Fibroblast of skin of scalp (primary cell): ENCODE results near the gene DAPK2. TPM values are rescaled to one million over a fixed set of nuclear protein-coding genes. Genes with fewer than 3 reads are reported as not detected.
"Not testable (repeated sequence)": the region's sequence is repeated elsewhere in the genome, so short reads cannot be mapped to it uniquely, and the experiment has no call there.

ENCODE experiments used
- DNase-seq: peaks from one replicate; pipeline ENCODE4 v3.0.0-alpha.2; 2013
- polyA plus RNA-seq, 2 experiments: library from polyadenylated mRNA; unstranded; fragments of 120-200 nt; gene quantifications; one replicate each; pipeline ENCODE4 v1.2.1, GENCODE V29; 2013; ENCODE audit not compliant: insufficient read length in 2 of 2

Gene DAPK2
- 5.2 TPM for polyA plus RNA-seq (2013, experiment 1 of 2; ENCODE audit: insufficient read length)
- 3.4 TPM for polyA plus RNA-seq (2013, experiment 2 of 2; ENCODE audit: insufficient read length)

DNA sequence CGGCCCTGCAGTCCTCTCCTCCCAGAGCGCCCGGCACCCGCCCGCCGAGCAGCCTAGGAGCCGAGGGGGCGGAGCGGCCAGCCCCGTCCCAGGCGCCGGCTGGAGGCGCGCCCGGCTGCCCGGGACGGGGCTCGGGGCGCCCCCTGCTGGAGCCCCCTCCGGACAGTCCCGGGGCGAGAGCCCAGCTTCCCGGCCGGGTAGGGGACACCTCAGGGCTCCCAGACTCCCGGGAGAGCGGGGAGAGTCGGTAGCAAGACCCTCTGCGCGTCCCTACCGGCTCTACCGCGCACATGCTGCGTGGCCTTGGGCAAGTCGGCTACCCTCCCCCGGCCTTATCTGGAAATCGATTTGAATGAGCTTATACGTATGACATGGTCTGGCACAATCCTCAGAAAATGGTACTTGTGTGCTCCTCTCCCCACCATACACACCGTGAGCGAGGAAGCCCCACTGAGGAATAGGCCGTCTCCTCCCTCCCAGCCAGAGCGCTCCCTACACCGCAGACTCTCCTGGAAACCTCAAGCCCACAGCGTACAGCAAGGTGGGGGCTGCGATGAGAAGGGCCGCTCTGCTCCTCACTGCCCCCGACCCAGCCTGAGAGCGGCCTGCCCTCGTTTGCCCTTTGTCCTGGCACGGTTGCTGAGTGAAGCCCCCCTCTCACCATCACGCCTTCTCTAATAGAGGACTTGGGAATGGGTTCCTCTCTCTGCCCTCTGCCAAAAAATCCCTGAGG, at the start of gene DAPK2:
DAPK2 (minus strand) TSS at position 65 of the 733 bp plus-strand sequence. CDS start 6,224 bp downstream, outside the sequence.
- DNase-seq, result peak; percentile 76

DNA sequence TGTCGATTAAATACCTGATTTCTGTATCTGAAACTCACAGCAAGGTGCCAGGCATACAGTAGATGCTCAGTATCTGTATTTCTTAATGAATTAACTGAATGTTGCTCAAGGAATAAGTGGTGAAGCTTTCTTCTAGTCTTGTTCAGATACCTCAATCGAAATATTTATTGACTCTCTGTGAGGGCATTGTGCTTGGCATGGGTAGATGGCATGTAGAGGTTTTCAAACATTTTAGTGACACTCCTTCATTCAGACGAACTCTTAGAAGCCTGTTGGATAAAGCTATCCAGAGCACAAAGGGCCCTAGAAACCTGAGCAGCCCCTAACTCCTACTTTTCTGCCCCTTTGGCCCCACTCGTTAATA, 49.1 kb upstream of the DAPK2 start:
- no peak for DNase-seq

DNA sequence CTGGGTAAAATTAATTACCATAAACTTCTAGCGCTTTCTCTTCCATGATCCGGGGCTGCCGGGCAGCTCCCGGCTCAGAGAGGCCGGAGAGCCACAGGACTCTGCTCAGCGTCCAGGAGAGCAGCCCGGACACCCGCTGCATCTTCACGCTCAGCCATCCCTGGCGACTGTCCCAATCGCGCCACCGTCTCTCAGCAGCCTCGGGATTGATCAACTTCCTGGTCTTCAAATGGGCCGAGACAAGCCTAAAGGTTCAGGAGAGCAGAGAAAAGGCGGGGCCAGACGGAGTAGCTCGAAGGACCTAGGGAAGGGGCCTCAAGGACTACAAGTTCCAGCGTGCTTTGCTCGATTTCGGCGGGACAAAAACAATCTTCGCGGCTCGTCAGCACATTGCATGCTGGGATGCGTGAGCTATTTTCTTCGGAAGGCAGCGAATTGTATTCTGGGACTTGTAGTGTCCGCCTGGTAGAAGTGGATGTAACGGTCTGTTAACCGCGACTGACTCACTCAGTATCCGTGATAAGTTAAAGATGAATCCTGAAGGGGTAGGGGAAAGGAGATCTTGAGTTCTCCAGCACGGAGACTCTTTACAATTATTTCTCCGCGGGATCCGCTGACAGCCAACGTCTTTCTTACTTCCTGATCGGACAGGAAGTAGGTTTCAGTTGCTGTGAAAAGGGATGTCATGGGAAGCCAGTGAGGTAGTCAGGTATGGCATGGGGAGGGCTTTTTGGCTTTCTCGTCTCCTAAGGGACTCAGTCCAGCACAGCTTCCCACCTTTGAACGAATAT, 47.5 kb upstream of the DAPK2 start, which contains the start of gene CIAO2A:
CIAO2A (minus strand) TSS at position 212 of the 791 bp plus-strand sequence; CDS start at position 142, 70 bp downstream.
- peak; percentile 99 for DNase-seq

DNA sequence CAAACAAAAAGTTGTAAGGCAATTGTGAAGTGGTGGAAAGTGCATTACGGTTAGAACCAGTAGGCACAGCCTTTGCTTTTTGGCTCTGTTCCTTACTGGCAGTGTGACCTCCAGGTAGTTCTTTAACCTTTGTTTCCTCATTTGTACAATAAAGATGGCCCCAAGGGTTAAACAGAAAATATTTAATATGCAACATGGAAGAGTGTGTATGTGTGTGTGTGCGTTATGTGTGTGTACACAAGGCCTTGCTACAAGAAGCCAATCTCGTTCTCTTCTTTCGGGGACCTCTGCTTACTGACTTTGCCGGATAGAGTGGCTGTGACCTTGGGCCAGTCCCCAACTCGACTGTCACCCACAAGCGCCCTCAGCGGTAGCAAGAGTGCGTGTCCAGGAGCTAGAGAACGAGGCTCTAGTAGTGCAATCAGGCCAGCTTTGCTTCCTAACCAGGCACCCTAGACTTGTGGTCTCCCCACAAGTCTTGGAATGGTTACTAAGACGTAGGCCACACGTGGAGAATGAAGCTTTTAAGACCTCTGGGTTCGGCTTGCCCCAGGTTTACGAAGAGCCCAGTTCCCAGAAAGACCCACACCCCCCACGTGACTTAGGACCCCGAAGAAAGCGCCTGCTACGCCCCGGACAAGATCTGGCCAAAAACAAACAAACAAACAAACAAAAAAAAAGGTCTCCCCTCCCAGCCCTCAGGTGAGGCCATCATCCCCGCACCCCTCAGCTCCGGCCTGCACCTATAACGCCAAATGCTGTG, 46.8 kb upstream of the DAPK2 start:
- peak; percentile 38 for DNase-seq

DNA sequence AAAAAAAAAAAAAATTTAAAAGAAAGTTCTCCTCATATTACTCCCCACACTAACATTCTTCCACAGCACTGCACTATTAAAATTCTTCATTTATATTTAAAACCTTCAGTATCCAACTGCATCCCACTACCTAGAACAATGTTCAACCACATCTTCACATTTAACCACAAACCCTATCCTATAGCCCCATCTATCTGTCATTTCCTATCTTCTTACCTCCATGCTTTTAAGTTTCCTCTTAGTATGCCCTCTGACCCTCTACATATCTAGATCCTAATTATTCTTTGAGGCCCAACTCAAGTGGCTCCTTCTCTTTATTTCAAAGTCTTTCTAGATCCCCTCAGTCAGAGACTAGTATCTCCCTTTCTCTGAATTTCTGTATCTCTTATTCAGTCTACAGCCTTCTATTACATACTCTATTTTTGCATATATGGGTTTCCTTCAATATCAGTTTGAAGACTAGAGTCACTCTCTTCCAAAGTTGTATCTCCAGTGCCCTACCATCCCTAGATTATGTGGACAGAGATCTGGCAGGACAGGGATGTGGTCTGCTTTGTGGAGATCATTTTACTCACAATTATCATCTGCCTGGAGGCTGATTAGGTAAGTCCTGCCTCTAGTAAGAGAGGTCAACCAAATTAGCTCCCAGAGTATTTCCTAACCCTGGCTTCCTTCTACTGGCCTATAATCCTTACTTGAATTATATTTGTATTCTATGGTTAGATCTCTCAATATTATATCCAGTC, 46.0 kb upstream of the DAPK2 start:
- DNase-seq, result no peak

DNA sequence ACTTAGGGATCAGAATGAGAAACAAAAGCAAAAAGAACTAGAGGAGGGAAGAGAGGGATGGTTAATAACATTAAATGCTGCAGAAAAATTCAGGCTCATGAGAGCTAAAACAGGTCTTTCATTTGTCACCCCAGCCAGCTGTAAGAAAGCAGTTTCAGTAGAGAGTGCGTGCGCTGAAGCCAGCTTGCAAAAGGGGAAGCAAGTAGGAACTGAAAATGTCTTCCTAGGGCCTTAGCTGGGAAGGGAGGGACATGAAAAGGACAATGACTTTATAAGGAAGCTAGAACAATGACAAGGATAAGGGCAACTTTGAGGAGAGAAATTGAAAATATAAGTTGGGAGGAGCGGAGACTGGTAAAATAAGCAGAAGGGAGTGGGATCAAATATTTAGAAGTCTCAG, 44.2 kb upstream of the DAPK2 start:
- DNase-seq, result no peak

DNA sequence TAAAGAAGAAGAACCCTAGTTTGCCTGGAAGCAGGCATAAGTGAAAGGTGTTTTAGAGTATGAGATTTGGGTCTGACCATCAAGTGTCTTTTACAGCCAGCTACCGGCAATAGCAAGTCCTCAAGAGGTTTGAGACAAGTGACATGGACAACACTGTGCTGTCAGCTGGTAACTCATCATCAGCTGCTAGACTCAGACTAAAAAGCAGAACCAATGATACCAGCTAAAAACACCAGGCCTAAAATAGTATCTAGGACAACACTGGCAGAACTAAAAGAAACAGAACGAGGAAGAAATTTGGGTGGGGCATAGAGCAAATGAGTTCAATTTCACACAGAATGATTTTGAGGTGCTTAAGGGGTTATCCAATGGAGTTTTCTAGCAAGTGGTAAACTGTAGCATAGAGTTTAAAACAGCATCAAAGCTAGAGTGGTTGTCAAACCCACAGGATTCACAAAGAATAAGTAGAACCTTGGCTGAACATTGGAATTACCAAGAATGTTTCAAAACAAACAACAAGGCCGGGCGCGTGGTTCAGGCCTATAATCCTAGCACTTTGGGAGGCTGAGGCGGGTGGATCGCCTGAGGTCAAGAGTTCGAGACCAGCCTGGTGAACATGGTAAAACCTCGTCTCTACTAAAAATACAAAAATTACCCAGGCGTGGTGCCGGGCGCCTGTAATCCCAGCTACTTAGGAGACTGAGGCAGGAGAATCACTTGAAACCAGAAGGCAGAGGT, 43.4 kb upstream of the DAPK2 start:
- DNase-seq, result no peak

DNA sequence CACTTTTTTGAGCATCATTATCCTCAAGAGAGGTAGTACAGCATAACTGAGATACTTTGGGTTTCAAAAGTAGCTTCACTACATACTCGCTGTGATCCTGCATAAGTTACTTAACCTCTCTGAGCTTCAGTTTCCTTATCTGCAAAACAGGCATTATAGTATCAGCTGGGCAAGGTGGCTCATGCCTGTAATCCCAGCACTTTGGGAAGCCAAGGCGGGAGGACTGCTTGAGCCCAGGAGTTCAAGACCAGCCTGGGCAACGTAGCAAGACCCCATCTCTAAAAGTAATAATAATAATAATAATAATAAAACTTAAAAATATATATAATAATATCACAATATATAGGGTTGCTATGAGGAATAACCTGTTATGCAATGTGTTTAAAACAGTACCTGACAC, 36.5 kb upstream of the DAPK2 start:
- DNase-seq, result no peak

DNA sequence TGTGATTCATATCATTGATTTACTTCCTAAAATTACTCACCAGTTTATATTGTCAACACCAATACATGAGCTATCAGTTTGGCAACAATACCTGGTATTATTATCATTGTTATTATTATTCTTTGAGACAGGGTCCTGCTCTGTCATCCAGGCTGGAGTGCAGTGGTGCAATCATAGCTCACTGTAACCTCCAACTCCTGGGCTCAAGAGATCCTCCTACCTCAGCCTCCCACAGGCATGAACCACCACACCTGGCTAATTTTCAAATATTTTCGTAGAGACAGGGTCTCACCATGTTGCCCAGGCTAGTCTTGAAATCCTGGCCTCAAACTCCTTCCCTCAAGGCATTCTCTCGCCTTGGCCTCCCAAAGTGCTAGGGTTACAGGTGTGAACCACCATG, 27.2 kb upstream of the DAPK2 start:
- not testable (repeated sequence) for DNase-seq

DNA sequence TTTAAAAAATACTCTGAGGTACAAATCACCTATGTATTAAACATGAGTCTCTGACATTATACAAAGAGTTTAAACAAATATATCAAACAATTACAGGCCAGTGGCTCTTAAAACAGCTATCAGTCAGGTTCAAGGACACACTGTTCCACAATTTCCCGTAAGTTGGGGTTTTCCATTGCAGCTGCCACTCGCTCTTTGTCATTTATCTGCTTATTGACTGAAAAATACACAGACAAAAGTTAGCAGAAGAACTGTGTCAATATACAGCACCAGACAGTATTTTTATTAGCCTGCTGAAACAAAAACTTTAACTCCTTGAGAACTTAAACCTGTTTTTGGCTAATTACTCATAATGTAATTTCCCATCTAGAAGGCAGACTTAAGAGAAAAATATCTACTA, 26.5 kb upstream of the DAPK2 start:
- no peak for DNase-seq

DNA sequence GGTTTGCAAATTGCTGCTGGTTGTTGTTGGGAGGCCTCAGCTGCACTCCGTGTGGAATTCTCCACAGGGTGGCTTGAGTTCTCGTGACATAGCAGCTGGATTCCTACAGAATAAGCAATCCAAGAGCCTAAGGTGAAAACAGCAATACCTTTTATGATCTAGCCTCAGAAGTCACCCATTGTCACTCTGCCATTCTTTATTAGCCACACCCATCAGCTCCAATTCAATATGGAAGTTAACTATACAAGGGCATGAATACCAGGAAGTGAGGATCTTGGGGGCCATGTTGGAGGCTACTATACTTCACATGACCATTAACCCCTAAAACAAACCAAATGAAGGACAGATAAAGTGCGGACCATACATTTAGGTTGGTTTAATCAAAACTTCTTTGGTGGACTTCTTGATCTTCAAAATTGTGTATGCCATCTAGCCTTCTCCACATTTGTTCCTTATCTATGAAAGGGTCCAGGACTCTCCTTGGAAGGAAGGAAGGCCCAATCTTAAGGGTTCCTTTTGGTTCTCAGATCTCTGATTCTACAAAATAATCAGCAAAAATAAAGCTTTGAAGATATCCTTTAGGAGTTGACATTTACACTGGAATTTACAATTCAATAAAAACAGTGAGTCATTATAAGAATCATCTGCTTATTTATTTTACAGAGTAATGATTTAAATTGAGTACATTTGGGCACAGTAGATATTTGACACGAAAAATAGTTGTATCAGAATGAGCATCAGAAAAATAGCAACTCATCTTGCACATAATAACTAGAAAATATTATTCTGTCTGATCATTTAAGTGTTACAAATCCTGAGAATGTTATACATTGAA, 25.9 kb upstream of the DAPK2 start:
- no peak for DNase-seq

DNA sequence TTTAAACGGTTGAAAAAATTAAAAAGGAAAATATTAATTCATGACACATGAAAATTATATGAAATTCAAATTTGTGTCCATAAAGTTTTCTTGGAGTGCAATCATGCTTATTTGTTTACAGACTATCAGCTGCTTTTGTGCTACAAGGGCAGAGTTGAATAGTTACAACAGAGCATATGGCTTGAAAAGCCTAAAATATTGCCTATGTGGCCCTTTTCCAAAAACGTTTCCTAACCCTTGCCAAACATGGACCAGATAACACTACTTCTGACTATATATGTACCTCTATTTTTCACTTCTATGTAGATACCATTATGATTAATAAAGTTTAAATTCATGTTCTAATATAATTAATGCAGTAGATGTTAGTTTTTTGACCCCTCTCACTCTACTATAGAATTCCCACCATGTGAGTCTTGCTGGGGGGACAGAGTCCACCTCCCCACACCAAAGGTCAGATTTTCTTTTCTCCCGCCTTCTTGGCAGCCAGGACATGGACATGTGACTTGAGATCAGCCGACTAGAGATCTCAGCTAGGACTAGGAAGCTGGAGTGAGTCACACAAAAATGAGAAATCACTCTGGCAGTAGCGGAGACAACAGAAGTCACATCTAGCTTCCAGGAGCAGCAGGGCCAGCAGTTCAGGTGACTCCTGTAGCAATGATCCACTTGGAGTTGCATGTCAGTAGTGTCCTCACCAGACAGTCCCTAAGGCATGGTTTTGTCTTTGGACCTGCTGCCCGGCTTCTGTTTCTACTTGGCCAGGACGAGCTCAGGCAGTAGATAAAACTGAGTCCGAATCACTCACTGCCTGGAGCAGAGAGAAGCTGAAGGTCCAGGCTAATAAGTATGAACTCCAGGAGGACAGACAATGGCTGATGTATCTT, 24.9 kb upstream of the DAPK2 start:
- DNase-seq, result peak; percentile 46

DNA sequence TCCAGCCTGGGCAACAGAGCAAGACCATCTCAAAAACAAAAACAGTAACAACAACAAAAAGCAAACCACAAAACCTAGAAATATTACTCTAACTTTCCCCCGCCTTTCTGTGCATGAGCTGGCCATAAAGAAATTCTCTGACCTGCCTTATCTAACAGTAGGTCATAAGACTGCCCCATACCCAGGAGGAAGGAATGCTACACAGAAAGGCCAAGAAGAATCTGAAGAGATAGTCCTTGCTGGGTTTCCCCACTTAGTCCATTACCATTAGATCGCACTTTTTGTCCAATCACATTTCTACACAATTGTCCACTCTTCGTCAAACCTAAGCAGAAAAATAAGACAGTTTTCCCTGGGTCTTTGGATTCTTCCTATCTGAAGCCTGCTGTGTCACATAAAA, 23.8 kb upstream of the DAPK2 start:
- DNase-seq, result no peak

DNA sequence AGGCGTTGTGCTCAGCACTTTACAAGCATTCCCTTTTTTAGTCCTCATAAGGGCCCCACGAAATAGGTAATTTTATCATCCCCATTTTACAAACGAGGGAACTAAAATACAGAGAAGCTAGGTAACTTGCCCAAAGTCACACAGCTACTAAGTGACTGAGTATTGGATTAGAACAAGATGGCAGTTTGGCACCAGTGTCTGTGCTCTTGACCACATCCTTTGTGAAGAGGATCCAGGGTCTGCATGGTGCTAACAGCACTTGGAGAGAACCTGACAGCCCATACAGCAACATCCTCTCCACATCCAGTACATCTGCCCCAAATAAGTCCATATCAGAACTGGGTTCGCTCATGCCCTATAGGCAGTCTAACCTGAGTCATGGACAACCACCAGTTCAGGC, 21.8 kb upstream of the DAPK2 start:
- DNase-seq, result no peak

DNA sequence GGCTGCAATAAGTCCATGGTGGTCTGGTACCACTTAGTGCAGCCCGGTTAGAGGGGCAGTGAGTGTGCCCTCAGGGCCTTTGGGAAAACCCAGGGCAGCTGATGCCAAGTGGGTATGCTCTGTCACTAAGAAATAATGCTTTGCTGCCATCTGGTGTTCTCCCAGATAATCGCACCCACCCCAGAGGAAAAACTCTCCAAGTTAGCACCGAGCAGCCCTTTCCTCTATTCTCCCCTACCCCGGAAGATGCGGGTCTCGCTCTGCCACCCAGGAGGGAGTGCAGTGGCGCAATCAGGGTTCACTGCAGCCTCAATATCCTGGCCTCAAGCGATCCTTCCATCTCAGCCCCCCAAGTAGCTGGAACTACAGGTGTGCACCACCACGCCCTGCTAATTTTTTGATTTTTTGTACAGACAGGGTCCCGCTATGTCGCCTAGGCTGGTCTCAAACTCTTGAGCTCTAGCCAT, 21.3 kb upstream of the DAPK2 start:
- peak; percentile 68 for DNase-seq

DNA sequence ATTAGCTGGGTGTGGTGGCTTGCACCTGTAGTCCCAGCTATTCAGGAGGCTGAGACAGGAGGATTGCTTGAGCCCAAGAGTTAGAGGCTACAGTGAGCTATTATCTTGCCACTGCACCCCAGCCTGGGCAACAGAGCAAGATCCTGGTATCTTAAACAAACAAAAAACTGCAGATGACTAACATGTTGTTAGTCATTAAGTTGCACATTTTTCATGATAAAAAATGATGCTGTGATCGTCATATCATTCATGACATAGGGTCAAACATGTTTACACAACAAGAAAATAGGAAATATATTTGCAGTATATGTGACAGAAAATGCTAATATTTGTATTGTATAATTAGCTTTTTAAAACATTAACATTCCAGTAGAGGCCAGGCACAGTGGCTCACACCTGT, 20.2 kb upstream of the DAPK2 start:
- DNase-seq, result no peak

DNA sequence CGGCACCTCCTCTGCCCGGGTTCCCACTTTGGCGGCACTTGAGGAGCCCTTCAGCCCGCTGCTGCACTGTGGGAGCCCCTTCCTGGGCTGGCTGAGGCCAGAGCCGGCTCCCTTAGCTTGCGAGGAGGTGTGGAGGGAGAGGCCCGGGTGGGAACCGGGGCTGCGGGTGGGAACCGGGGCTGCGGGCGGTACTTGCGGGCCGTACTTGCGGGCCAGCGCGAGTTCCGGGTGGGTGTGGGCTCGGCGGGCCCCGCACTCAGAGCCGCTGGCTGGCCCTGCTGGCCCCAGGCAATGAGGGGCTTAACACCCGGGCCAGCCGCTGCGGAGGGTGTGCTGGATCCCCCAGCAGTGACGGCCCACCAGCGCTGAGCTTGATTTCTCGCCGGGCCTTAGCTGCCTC, 14.4 kb upstream of the DAPK2 start:
- no peak for DNase-seq

DNA sequence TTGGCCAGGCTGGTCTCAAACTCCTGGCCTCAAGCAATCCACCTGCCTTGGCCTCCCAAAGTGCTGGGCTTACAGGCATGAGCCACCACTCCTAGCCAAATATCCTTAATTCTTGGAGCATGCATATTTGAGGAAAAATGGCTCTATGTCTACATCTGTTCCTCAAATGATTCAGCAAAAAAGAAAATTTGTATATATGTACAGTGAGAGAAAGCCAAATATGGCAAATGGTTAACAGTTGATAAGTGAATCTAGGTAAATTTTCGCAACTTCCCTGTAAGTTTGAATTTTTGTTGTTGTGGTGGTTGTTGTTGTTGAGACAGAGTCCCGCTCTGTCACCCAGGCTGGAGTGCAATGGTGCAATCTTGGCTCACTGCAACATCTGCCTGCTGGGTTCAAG, 12.8 kb upstream of the DAPK2 start:
- DNase-seq, result not testable (repeated sequence)

DNA sequence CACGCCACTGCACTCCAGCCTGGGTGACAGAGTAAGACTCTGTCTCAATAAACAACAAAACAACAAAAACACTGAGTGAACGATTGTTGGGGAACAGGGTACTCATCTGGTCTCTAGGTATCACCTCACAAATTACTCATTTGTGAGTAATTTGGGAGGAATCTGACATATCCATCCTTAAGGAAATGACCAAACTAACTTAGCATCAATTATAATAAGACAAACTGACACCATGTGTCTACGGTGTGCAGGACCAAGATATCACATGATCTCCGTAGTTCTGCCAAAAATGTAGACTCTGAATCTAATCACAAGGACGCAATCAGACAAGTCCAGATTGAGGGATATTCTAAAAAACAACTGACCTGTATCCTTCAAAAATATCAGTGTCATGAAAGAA, 12.0 kb upstream of the DAPK2 start:
- DNase-seq, result no peak
